WI38 (cell line): Measurements from ENCODE around the gene HIF3A.

ENCODE experiments used
- H3K4me3 ChIP-seq: 2 replicates; pipeline ENCODE4 v1.5.1; 2011; ENCODE audit warnings: low read depth, mild to moderate bottlenecking, control low read depth, low read length
- CTCF ChIP-seq: IDR thresholded peaks from 2 replicates; pipeline ENCODE4 v1.5.1; 2012; ENCODE audit warnings: low read depth, mild to moderate bottlenecking, control low read depth, low read length

HIF3A gene

GRCh38 chr19:46392837-46393236 lies 96.0 kb downstream of the HIF3A start:
- no peak overlapping the region for H3K4me3 ChIP-seq
- no peak for TF ChIP-seq CTCF
